ENCODE data around the gene CSN1S1.

The CSN1S1 gene

GRCh38 chr4:69994782-69995181 lies 63.9 kb downstream of the CSN1S1 start:
- DNase-seq (ENCODE audit: low spot score): no peak

- no peak for DNase-seq (ENCODE audit: low spot score)
These were observed 64.7 kb downstream of the CSN1S1 start, which contains the start of gene STATH for GRCh38 chr4:69995526-69996016. STATH (plus strand) TSS chr4:69995966; CDS start chr4:69998438, 2,472 bp downstream.

Measured in hematopoietic multipotent progenitor cell treated with erythropoietin and hydrocortisone succinate and interleukin-3 and kit ligand, for 17 days (in vitro differentiated cells).